ENCODE data around the gene PKN2.

- no peak for TF ChIP-seq CTCF (IDR thresholded peaks at IDR 0.05)
- no peak for TF ChIP-seq EZH2 (IDR thresholded peaks at IDR 0.05; ENCODE audit: borderline replicate concordance, insufficient read depth, low read depth, low read length, poor library complexity, severe bottlenecking)
These were observed 192.7 kb downstream of the PKN2 start for GRCh38 chr1:88876573-88877365.
